Ishikawa (cell line): ENCODE data around the gene CLEC4A.

Experiments used
- CREB1 ChIP-seq: IDR thresholded peaks from 2 replicates; pipeline ENCODE4 v1.6.1; 2012; ENCODE audit warnings: low read depth
- EGR1 ChIP-seq: IDR thresholded peaks from 2 replicates; pipeline ENCODE4 v1.6.1; 2012
- MAX ChIP-seq: IDR thresholded peaks from 2 replicates; pipeline ENCODE4 v1.6.1; 2012
- RAD21 ChIP-seq: IDR thresholded peaks from 2 replicates; pipeline ENCODE4 v1.6.1; 2012; ENCODE audit warnings: low read depth
- YY1 ChIP-seq: IDR thresholded peaks from 2 replicates; pipeline ENCODE4 v1.6.1; 2012; ENCODE audit warnings: low read depth

GRCh38 chr12:8081251-8081920 lies 42.0 kb upstream of the CLEC4A start:
- TF ChIP-seq EGR1 (no peak), MAX (no peak), RAD21 (no peak), YY1 (no peak), CREB1 (no peak)
